CD1c-positive myeloid dendritic cell (primary cell): ENCODE measurements around the gene CIZ1.
A peak's percentile ranks its signal among the peaks of the same experiment; 100 is the strongest.
"Not testable (repeated sequence)": the region's sequence is repeated elsewhere in the genome, so short reads cannot be mapped to it uniquely, and the experiment has no call there.

Source experiments
- DNase-seq: peaks from one replicate; pipeline ENCODE4 v3.0.0-alpha.2; 2016; ENCODE audit errors: extremely low spot score

The CIZ1 gene

GRCh38 chr9:128145951-128146351 is 45.4 kb downstream of the CIZ1 start:
- DNase-seq: no peak

GRCh38 chr9:128145536-128145935 is 45.8 kb downstream of the CIZ1 start:
- no peak for DNase-seq

- no peak for DNase-seq
Observed at GRCh38 chr9:128144239-128145181, 46.9 kb downstream of the CIZ1 start.

GRCh38 chr9:128143525-128144238 is 47.7 kb downstream of the CIZ1 start:
- DNase-seq: no peak

- no peak for DNase-seq
Observed at GRCh38 chr9:128142596-128142995, 48.8 kb downstream of the CIZ1 start.

GRCh38 chr9:128142061-128142460 is 49.3 kb downstream of the CIZ1 start:
- no peak for DNase-seq

GRCh38 chr9:128141604-128142003 is 49.8 kb downstream of the CIZ1 start:
- no peak for DNase-seq

GRCh38 chr9:128139621-128140020 is 51.8 kb downstream of the CIZ1 start:
- DNase-seq: no peak

GRCh38 chr9:128138001-128138400 is 53.4 kb downstream of the CIZ1 start:
- DNase-seq: no peak

- no peak for DNase-seq
Observed at GRCh38 chr9:128136816-128137793, 54.3 kb downstream of the CIZ1 start.

GRCh38 chr9:128135561-128135960 is 55.8 kb downstream of the CIZ1 start:
- DNase-seq: not testable (repeated sequence)

GRCh38 chr9:128132139-128132538 is 59.2 kb downstream of the CIZ1 start:
- DNase-seq: not testable (repeated sequence)

- not testable (repeated sequence) for DNase-seq
Observed at GRCh38 chr9:128131346-128131745, 60.0 kb downstream of the CIZ1 start.

- not testable (repeated sequence) for DNase-seq
Observed at GRCh38 chr9:128130651-128131050, 60.7 kb downstream of the CIZ1 start.

GRCh38 chr9:128129976-128130590 is 61.3 kb downstream of the CIZ1 start:
- DNase-seq: not testable (repeated sequence)

- no peak for DNase-seq
Observed at GRCh38 chr9:128128836-128129590, 62.4 kb downstream of the CIZ1 start.

- DNase-seq: peak; percentile 92
Observed at GRCh38 chr9:128127990-128128835, 63.2 kb downstream of the CIZ1 start.

- peak; percentile 91 for DNase-seq
Observed at GRCh38 chr9:128127568-128127989, 63.8 kb downstream of the CIZ1 start, which contains the start of gene PTGES2. Gene PTGES2 (minus strand): TSS chr9:128127729. CDS start chr9:128127717, 12 bp downstream.
